Uterus (tissue), 4 donors: ENCODE data around the gene TANC2. TPM values are rescaled to one million over a fixed set of nuclear protein-coding genes. Genes with fewer than 3 reads are reported as not detected.
A peak's percentile ranks its signal among the peaks of the same experiment; 100 is the strongest.
"Not testable (repeated sequence)": the region's sequence is repeated elsewhere in the genome, so short reads cannot be mapped to it uniquely, and the experiment has no call there.

Experiments
- DNase-seq, 2 donors: peaks; one replicate each; pipeline ENCODE4 v3.0.0-alpha.2; 2019 to 2020
- H3K27ac ChIP-seq, 2 donors: fragments of 200-600 bp; sonication (generic); 1 replicate in 1 of 2; 2 replicates in 1 of 2; pipeline ENCODE4 v1.5.1; 2016 to 2018
- H3K27me3 ChIP-seq, 2 donors: fragments of 200-600 bp; sonication (generic); one replicate each; pipeline ENCODE4 v1.5.1; 2018 to 2019; ENCODE audit warnings: control low read depth in 1 of 2
- H3K36me3 ChIP-seq, 2 donors: fragments of 200-600 bp; sonication (generic); one replicate each; pipeline ENCODE4 v1.5.1; 2019; ENCODE audit warnings: control low read depth in 1 of 2
- H3K4me1 ChIP-seq, 2 donors: fragments of 200-600 bp; sonication (generic); one replicate each; pipeline ENCODE4 v1.5.1; 2018 to 2019; ENCODE audit warnings: control low read depth in 1 of 2
- H3K4me3 ChIP-seq, 2 donors: fragments of 200-600 bp; sonication (generic); 1 replicate in 1 of 2; 2 replicates in 1 of 2; pipeline ENCODE4 v1.5.1; 2018 to 2019; ENCODE audit warnings: mild to moderate bottlenecking in 1 of 2
- H3K9me3 ChIP-seq, 2 donors: fragments of 200-600 bp; sonication (generic); one replicate each; pipeline ENCODE4 v1.5.1; 2019; ENCODE audit warnings: control low read depth in 1 of 2
- CTCF ChIP-seq, 4 experiments: fragments of 200-600 bp in 2 of 4; fragments of 450-650 bp in 2 of 4; sonication (generic) in 2 of 4; IDR thresholded peaks; one replicate each; pipeline ENCODE4 v1.5.1; 2016 to 2019; ENCODE audit warnings: antibody characterized with exemption in 4 of 4, mild to moderate bottlenecking in 2 of 4, moderate library complexity in 1 of 4
- POLR2A ChIP-seq, 2 donors: fragments of 450-650 bp; IDR thresholded peaks; one replicate each; pipeline ENCODE4 v1.6.1; 2016; ENCODE audit warnings: antibody characterized with exemption in 2 of 2, mild to moderate bottlenecking in 1 of 2, moderate library complexity in 1 of 2
- intact Hi-C: fragments of 100-400 bp; cut with DNase I; formaldehyde crosslinking; loops from one replicate; pipeline ENCODE4 v1.15.1; 2023; ENCODE audit warnings: low total_unique reads
- total RNA-seq, 4 donors: library from RNA; depleted of rRNA in 3 of 4; stranded (reverse); fragments of >200 nt in 3 of 4; gene quantifications; one replicate each; pipeline versions ENCODE4 v1.1.0 to v1.2.4, GENCODE V29; 2014 to 2023
- donor health status: DM: yes; HTN: yes; CAD: no.

TANC2 gene
- total RNA-seq, 4 donors from 2014 or later, result 7.9 to 48.8 (median 25.1) TPM

- Histone ChIP-seq H3K36me3 (no peaks in the 10 kb centered on the region), H3K4me1 (no peaks in the 10 kb centered on the region), H3K4me3 (no peak overlapping the region), H3K9me3 (no peaks in the 10 kb centered on the region), H3K27ac (no peak overlapping the region), H3K27me3 (no peaks in the 10 kb centered on the region)
- peak in 1 of 2 donors; percentile 40 for DNase-seq
- TF ChIP-seq POLR2A (IDR thresholded peaks at IDR 0.05) (no peak), CTCF (IDR thresholded peaks at IDR 0.05) (peak; percentile 74 to 90 (median 84))
- intact Hi-C loops, result loop anchor here (10.0 kb wide), 1 partner anchor 264 kb away; no protein-coding TSS in a partner anchor
Measured at GRCh38 chr17:62968445-62968923, 2.4 kb downstream of the TANC2 start.

- no peak for DNase-seq
- H3K27me3 ChIP-seq, result no peaks in the 10 kb centered on the region
- intact Hi-C loops, result no loop called here
- H3K9me3 ChIP-seq, result no peaks in the 10 kb centered on the region
- H3K27ac ChIP-seq, result no peak overlapping the region
- no peak overlapping the region for H3K4me3 ChIP-seq
- no peaks in the 10 kb centered on the region for H3K36me3 ChIP-seq
- no peaks in the 10 kb centered on the region for H3K4me1 ChIP-seq
- TF ChIP-seq POLR2A (IDR thresholded peaks at IDR 0.05) (no peak), CTCF (IDR thresholded peaks at IDR 0.05) (no peak)
Measured at GRCh38 chr17:62970610-62971009, 4.6 kb downstream of the TANC2 start.

- Histone ChIP-seq H3K4me3 (no peak overlapping the region), H3K4me1 (no peaks in the 10 kb centered on the region), H3K36me3 (no peaks in the 10 kb centered on the region), H3K27me3 (no peaks in the 10 kb centered on the region), H3K9me3 (no peaks in the 10 kb centered on the region), H3K27ac (no peak overlapping the region)
- no peak for DNase-seq
- no peak for TF ChIP-seq CTCF (IDR thresholded peaks at IDR 0.05)
- no peak for TF ChIP-seq POLR2A (IDR thresholded peaks at IDR 0.05)
- intact Hi-C loops, result no loop called here
Measured at GRCh38 chr17:62971853-62972252, 5.8 kb downstream of the TANC2 start.

- intact Hi-C loops, result no loop called here
- Histone ChIP-seq H3K4me1 (no peaks in the 10 kb centered on the region), H3K27me3 (no peaks in the 10 kb centered on the region), H3K27ac (no peak overlapping the region), H3K4me3 (no peak overlapping the region), H3K36me3 (no peaks in the 10 kb centered on the region), H3K9me3 (no peaks in the 10 kb centered on the region)
- DNase-seq, result no peak
- TF ChIP-seq POLR2A (IDR thresholded peaks at IDR 0.05) (no peak), CTCF (IDR thresholded peaks at IDR 0.05) (no peak)
Measured at GRCh38 chr17:62974788-62975187, 8.8 kb downstream of the TANC2 start.

GRCh38 chr17:62975206-62975605, 9.2 kb downstream of the TANC2 start:
- H3K9me3 ChIP-seq, result no peaks in the 10 kb centered on the region
- no peaks in the 10 kb centered on the region for H3K4me1 ChIP-seq
- no peak overlapping the region for H3K4me3 ChIP-seq
- intact Hi-C loops, result no loop called here
- H3K27ac ChIP-seq, result no peak overlapping the region
- no peaks in the 10 kb centered on the region for H3K36me3 ChIP-seq
- TF ChIP-seq CTCF (IDR thresholded peaks at IDR 0.05) (no peak), POLR2A (IDR thresholded peaks at IDR 0.05) (no peak)
- H3K27me3 ChIP-seq, result no peaks in the 10 kb centered on the region
- DNase-seq, result no peak

- H3K27me3 ChIP-seq, H3K27ac ChIP-seq, intact Hi-C loops, H3K36me3 ChIP-seq, H3K9me3 ChIP-seq, DNase-seq, H3K4me3 ChIP-seq, H3K4me1 ChIP-seq: not testable (repeated sequence)
Measured at GRCh38 chr17:62976643-62977231, 10.7 kb downstream of the TANC2 start.
